HCT116 (cell line): ENCODE measurements around the gene CDK14. TPM values are rescaled to one million over a fixed set of nuclear protein-coding genes. Genes with fewer than 3 reads are reported as not detected.

Source experiments
- ATAC-seq: fragments of 200-7000 bp; cut with Tn5 transposase; 2 replicates; pipeline ENCODE4 v1.9.1; 2020; ENCODE audit warnings: mild to moderate bottlenecking, moderate library complexity
- BruUV-seq: library from RNA; stranded (reverse); fragments of 400-500 nt; replicated peaks from 2 replicates; lab custom pipeline; 2021; lab: Mats Ljungman, UMichigan
- CTCF ChIA-PET: fragments of 300-600 bp; sonication (Branson Sonifier 250); formaldehyde crosslinking; loops from one replicate; lab custom pipeline; 2021; ENCODE audit warnings: antibody characterized with exemption; lab: Charles Lee
- POLR2A ChIA-PET: fragments of 300-600, 350-600 bp; sonication (Branson Sonifier 250); formaldehyde crosslinking; loops from one replicate; lab custom pipeline; 2021; ENCODE audit warnings: antibody characterized with exemption; lab: Charles Lee
- RAD21 ChIA-PET, 2 experiments: fragments of 300-600 bp; sonication (Branson Sonifier 250); formaldehyde crosslinking; loops; one replicate each; lab custom pipeline; 2023; ENCODE audit warnings: low total read pairs in 2 of 2; ENCODE audit not compliant: uncharacterized antibody in 2 of 2, unreplicated experiment in 2 of 2, low non-redundant PET in 1 of 2; lab: Charles Lee
- DNase-seq: peaks from one replicate; pipeline ENCODE4 v3.0.0-alpha.2; 2010; ENCODE audit warnings: low read depth, low spot score
- H2AFZ ChIP-seq: fragments of 200-600 bp; shearing (Covaris generic), sonication (generic); 2 replicates; pipeline ENCODE4 v1.6.1; 2017; ENCODE audit warnings: low read depth, mixed run types, mixed read lengths, antibody characterized with exemption, low read length; ENCODE audit not compliant: poor library complexity, severe bottlenecking
- H3K27ac ChIP-seq: 2 replicates; pipeline ENCODE4 v1.5.1; 2012; ENCODE audit warnings: low read depth, low read length
- H3K27me3 ChIP-seq: fragments of 200-600 bp; sonication (generic); 2 replicates; pipeline ENCODE4 v1.6.1; 2016; ENCODE audit warnings: mixed run types, low read length, mixed read lengths; ENCODE audit not compliant: insufficient read depth
- H3K36me3 ChIP-seq, 2 experiments: fragments of 200-500 bp in 1 of 2; fragments of 200-600 bp in 1 of 2; sonication (Bioruptor generic) in 1 of 2; sonication (generic) in 1 of 2; 2 replicates each; pipeline versions ENCODE4 v1.5.1 to v1.6.1; 2014 to 2016; ENCODE audit warnings: low read length in 2 of 2, inconsistent platforms in 1 of 2, mixed read lengths in 1 of 2, mixed run types in 1 of 2; ENCODE audit not compliant: insufficient read depth in 2 of 2, control insufficient read depth in 1 of 2
- H3K4me1 ChIP-seq, 2 experiments: fragments of 200-600 bp in 1 of 2; sonication (generic) in 1 of 2; 2 replicates each; pipeline versions ENCODE4 v1.5.1 to v1.6.1; 2012 to 2017; ENCODE audit warnings: low read length in 2 of 2, inconsistent platforms in 1 of 2, mild to moderate bottlenecking in 1 of 2, mixed read lengths in 1 of 2, mixed run types in 1 of 2, moderate library complexity in 1 of 2; ENCODE audit not compliant: insufficient read depth in 2 of 2, control insufficient read depth in 1 of 2
- H3K4me2 ChIP-seq: fragments of 200-600 bp; sonication (generic); 2 replicates; pipeline ENCODE4 v1.6.1; 2017; ENCODE audit warnings: mixed run types, low read length, mixed read lengths
- H3K4me3 ChIP-seq, 2 experiments: fragments of 200-600 bp in 1 of 2; sonication (generic) in 1 of 2; replicated peaks in 1 of 2; 2 replicates each; pipeline ENCODE4 v1.5.1; 2011 to 2016; ENCODE audit warnings: low read length in 2 of 2, control low read depth in 1 of 2, low read depth in 1 of 2, mild to moderate bottlenecking in 1 of 2, mixed read lengths in 1 of 2, mixed run types in 1 of 2
- H3K79me2 ChIP-seq: fragments of 200-600 bp; sonication (generic); 2 replicates; pipeline ENCODE4 v1.6.1; 2017; ENCODE audit warnings: mild to moderate bottlenecking, mixed run types, low read length, moderate library complexity, mixed read lengths; ENCODE audit not compliant: insufficient read depth
- H3K9ac ChIP-seq: fragments of 200-600 bp; sonication (generic); 2 replicates; pipeline ENCODE4 v1.6.1; 2016; ENCODE audit warnings: low read length, mixed read lengths
- H3K9me2 ChIP-seq: fragments of 200-600 bp; sonication (generic), shearing (Covaris generic); 2 replicates; pipeline ENCODE4 v1.6.1; 2017; ENCODE audit warnings: mixed run types, mild to moderate bottlenecking, moderate library complexity; ENCODE audit not compliant: insufficient read depth
- H3K9me3 ChIP-seq, 2 experiments: fragments of 200-500 bp in 1 of 2; fragments of 200-600 bp in 1 of 2; sonication (Bioruptor generic) in 1 of 2; sonication (generic) in 1 of 2; 2 replicates each; pipeline ENCODE4 v1.6.1; 2014 to 2017; ENCODE audit warnings: low read length in 2 of 2, mixed read lengths in 2 of 2, inconsistent platforms in 1 of 2, low read depth in 1 of 2, mild to moderate bottlenecking in 1 of 2, mixed run types in 1 of 2, moderate library complexity in 1 of 2; ENCODE audit not compliant: control insufficient read depth in 1 of 2, insufficient read depth in 1 of 2
- H4K20me1 ChIP-seq: fragments of 200-600 bp; sonication (generic), shearing (Covaris generic); 2 replicates; pipeline ENCODE4 v1.6.1; 2017; ENCODE audit warnings: mixed run types, mild to moderate bottlenecking, moderate library complexity; ENCODE audit not compliant: insufficient read depth
- CEBPB ChIP-seq: IDR thresholded peaks from 2 replicates; pipeline ENCODE4 v1.6.1; 2012; ENCODE audit warnings: low read depth
- EZH2 ChIP-seq: fragments of 200-600 bp; sonication (generic); IDR thresholded peaks from 2 replicates; pipeline ENCODE4 v1.6.1; 2017; ENCODE audit warnings: antibody characterized with exemption, mixed run types
- EZH2phosphoT487 ChIP-seq: fragments of 200-600 bp; IDR thresholded peaks from 2 replicates; pipeline ENCODE4 v1.6.1; 2018; ENCODE audit warnings: antibody characterized with exemption, borderline replicate concordance
- FOSL1 ChIP-seq: IDR thresholded peaks from 2 replicates; pipeline ENCODE4 v1.6.1; 2012; ENCODE audit warnings: low read depth
- POLR2A ChIP-seq: IDR thresholded peaks from 2 replicates; pipeline ENCODE4 v1.7.0; 2011; ENCODE audit warnings: borderline replicate concordance; ENCODE audit not compliant: insufficient read depth, insufficient read length; ENCODE audit errors: extremely low read depth
- POLR2AphosphoS5 ChIP-seq: IDR thresholded peaks from 2 replicates; pipeline ENCODE4 v1.6.1; 2011; ENCODE audit warnings: mild to moderate bottlenecking, low read depth, low read length, moderate library complexity
- SP1 ChIP-seq: IDR thresholded peaks from 2 replicates; pipeline ENCODE4 v1.6.1; 2012; ENCODE audit warnings: low read depth
- SRF ChIP-seq: IDR thresholded peaks from 2 replicates; pipeline ENCODE4 v1.6.1; 2012; ENCODE audit warnings: low read depth
- TCF7L2 ChIP-seq: IDR thresholded peaks from 2 replicates; pipeline ENCODE4 v1.7.0; 2011; ENCODE audit warnings: borderline replicate concordance, inconsistent platforms; ENCODE audit not compliant: insufficient read depth, insufficient read length; ENCODE audit errors: extremely low read depth
- YY1 ChIP-seq: IDR thresholded peaks from 2 replicates; pipeline ENCODE4 v1.6.1; 2011; ENCODE audit warnings: low read length, low read depth, moderate library complexity, mild to moderate bottlenecking; ENCODE audit not compliant: insufficient replicate concordance; ENCODE audit errors: extremely low read depth
- ZFX ChIP-seq: fragments of 450-650 bp; IDR thresholded peaks from 2 replicates; pipeline ENCODE4 v1.6.1; 2017
- ZNF274 ChIP-seq: fragments of 200-500 bp; sonication (Bioruptor generic); IDR thresholded peaks from 2 replicates; pipeline ENCODE4 v1.6.1; 2014; ENCODE audit warnings: mild to moderate bottlenecking, low read depth, low read length, inconsistent platforms
- intact Hi-C: fragments of 100-400 bp; cut with micrococcal nuclease; formaldehyde crosslinking; loops from 2 replicates; pipeline ENCODE4 v1.10.0; 2022
- total RNA-seq: library from RNA; stranded (reverse); gene quantifications from one replicate; pipeline ENCODE4 v1.2.1, GENCODE V29; 2021; ENCODE audit not compliant: unreplicated experiment
- TF ChIP-seq, protein P1 (sequence below), 3 experiments: fragments of 200-600 bp in 1 of 3; sonication (generic) in 1 of 3; IDR thresholded peaks in 2 of 3; conservative IDR thresholded peaks in 1 of 3; 2 replicates each; pipeline ENCODE4 v1.5.1; 2012 to 2017; ENCODE audit warnings: low read depth in 2 of 3, low read length in 2 of 3, antibody characterized with exemption in 1 of 3, borderline replicate concordance in 1 of 3, control low read depth in 1 of 3, mild to moderate bottlenecking in 1 of 3, mixed read lengths in 1 of 3, mixed run types in 1 of 3, moderate library complexity in 1 of 3; ENCODE audit not compliant: insufficient read depth in 1 of 3
- TF ChIP-seq, protein P2 (sequence below): IDR thresholded peaks from 2 replicates; pipeline ENCODE4 v1.6.1; 2011; ENCODE audit warnings: mild to moderate bottlenecking, low read length, moderate library complexity; ENCODE audit not compliant: insufficient replicate concordance; ENCODE audit errors: extremely low read depth
- TF ChIP-seq, protein P3 (sequence below): IDR thresholded peaks from 2 replicates; pipeline ENCODE4 v1.6.1; 2012
- TF ChIP-seq, protein P4 (sequence below): IDR thresholded peaks from 2 replicates; pipeline ENCODE4 v1.6.1; 2012; ENCODE audit warnings: low read depth

CDK14 gene
- total RNA-seq, 1 experiment from 2014 or later: 10.2 TPM

DNA sequence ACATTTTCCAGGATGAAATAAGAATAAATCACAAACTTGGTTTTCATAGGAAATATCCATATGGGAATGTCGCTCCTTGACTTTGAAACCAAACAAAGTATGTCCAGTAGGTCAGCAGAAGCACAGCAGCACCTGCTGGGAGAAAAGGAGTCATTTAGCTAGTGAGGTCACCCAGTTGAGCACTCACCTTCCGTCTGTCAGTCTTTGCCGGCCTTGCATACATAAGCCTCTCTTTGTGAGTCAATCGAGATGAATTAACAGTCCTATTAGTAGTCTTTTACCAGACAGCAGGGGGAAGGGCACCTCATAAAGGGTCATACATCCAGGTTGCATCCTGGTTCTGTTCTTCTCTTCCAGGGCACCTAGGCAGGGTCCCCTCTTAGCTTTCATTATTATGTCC lies 435.6 kb downstream of the CDK14 start:
- POLR2A ChIA-PET: no interaction called here
- BruUV-seq: no TSS peak
- H3K9me2 ChIP-seq: no peaks in the 10 kb centered on the region
- intact Hi-C loops: loop anchor here (10.0 kb wide), 1 partner anchor 57 kb away; no protein-coding TSS in a partner anchor
- H3K36me3 ChIP-seq: no peaks in the 10 kb centered on the region
- TF ChIP-seq SP1: no peak
- no peak for TF ChIP-seq POLR2AphosphoS5
- TF ChIP-seq, protein P1, sequence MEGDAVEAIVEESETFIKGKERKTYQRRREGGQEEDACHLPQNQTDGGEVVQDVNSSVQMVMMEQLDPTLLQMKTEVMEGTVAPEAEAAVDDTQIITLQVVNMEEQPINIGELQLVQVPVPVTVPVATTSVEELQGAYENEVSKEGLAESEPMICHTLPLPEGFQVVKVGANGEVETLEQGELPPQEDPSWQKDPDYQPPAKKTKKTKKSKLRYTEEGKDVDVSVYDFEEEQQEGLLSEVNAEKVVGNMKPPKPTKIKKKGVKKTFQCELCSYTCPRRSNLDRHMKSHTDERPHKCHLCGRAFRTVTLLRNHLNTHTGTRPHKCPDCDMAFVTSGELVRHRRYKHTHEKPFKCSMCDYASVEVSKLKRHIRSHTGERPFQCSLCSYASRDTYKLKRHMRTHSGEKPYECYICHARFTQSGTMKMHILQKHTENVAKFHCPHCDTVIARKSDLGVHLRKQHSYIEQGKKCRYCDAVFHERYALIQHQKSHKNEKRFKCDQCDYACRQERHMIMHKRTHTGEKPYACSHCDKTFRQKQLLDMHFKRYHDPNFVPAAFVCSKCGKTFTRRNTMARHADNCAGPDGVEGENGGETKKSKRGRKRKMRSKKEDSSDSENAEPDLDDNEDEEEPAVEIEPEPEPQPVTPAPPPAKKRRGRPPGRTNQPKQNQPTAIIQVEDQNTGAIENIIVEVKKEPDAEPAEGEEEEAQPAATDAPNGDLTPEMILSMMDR (IDR thresholded peaks at IDR 0.05 in 2 of 3, conservative IDR thresholded peaks at IDR 0.05 in 1 of 3; ENCODE audit: borderline replicate concordance in 1 of 3, insufficient read depth in 1 of 3, low read depth in 2 of 3, low read length in 2 of 3): no peak
- TF ChIP-seq, protein P2, sequence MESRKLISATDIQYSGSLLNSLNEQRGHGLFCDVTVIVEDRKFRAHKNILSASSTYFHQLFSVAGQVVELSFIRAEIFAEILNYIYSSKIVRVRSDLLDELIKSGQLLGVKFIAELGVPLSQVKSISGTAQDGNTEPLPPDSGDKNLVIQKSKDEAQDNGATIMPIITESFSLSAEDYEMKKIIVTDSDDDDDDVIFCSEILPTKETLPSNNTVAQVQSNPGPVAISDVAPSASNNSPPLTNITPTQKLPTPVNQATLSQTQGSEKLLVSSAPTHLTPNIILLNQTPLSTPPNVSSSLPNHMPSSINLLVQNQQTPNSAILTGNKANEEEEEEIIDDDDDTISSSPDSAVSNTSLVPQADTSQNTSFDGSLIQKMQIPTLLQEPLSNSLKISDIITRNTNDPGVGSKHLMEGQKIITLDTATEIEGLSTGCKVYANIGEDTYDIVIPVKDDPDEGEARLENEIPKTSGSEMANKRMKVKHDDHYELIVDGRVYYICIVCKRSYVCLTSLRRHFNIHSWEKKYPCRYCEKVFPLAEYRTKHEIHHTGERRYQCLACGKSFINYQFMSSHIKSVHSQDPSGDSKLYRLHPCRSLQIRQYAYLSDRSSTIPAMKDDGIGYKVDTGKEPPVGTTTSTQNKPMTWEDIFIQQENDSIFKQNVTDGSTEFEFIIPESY: no peak
- no peak for TF ChIP-seq ZFX
- TF ChIP-seq YY1: no peak
- TF ChIP-seq EZH2: no peak
- no peak for TF ChIP-seq TCF7L2
- TF ChIP-seq CEBPB: no peak
- TF ChIP-seq, protein P3, sequence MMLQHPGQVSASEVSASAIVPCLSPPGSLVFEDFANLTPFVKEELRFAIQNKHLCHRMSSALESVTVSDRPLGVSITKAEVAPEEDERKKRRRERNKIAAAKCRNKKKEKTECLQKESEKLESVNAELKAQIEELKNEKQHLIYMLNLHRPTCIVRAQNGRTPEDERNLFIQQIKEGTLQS: no peak
- no peak for TF ChIP-seq EZH2phosphoT487
- TF ChIP-seq SRF: no peak
- TF ChIP-seq, protein P4, sequence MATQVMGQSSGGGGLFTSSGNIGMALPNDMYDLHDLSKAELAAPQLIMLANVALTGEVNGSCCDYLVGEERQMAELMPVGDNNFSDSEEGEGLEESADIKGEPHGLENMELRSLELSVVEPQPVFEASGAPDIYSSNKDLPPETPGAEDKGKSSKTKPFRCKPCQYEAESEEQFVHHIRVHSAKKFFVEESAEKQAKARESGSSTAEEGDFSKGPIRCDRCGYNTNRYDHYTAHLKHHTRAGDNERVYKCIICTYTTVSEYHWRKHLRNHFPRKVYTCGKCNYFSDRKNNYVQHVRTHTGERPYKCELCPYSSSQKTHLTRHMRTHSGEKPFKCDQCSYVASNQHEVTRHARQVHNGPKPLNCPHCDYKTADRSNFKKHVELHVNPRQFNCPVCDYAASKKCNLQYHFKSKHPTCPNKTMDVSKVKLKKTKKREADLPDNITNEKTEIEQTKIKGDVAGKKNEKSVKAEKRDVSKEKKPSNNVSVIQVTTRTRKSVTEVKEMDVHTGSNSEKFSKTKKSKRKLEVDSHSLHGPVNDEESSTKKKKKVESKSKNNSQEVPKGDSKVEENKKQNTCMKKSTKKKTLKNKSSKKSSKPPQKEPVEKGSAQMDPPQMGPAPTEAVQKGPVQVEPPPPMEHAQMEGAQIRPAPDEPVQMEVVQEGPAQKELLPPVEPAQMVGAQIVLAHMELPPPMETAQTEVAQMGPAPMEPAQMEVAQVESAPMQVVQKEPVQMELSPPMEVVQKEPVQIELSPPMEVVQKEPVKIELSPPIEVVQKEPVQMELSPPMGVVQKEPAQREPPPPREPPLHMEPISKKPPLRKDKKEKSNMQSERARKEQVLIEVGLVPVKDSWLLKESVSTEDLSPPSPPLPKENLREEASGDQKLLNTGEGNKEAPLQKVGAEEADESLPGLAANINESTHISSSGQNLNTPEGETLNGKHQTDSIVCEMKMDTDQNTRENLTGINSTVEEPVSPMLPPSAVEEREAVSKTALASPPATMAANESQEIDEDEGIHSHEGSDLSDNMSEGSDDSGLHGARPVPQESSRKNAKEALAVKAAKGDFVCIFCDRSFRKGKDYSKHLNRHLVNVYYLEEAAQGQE: no peak
- TF ChIP-seq FOSL1: no peak
- TF ChIP-seq ZNF274: no peak
- no peak for TF ChIP-seq POLR2A
- no peak for DNase-seq
- H3K4me1 ChIP-seq: no peaks in the 10 kb centered on the region
- H3K9me3 ChIP-seq: no peaks in the 10 kb centered on the region
- ATAC-seq: no peak
- H3K79me2 ChIP-seq: no peaks in the 10 kb centered on the region
- RAD21 ChIA-PET: no interaction called here
- no peak overlapping the region for H2AFZ ChIP-seq
- CTCF ChIA-PET: no interaction called here
- no peak overlapping the region for H3K4me3 ChIP-seq
- H3K9ac ChIP-seq: no peak overlapping the region
- H3K4me2 ChIP-seq: no peak overlapping the region
- H3K27me3 ChIP-seq: no peaks in the 10 kb centered on the region
- no peak overlapping the region for H3K27ac ChIP-seq
- no peaks in the 10 kb centered on the region for H4K20me1 ChIP-seq
